NOMO-1 (cell line): Measurements from ENCODE around the gene TPBGL.

ENCODE experiments used
- DNase-seq, 2 experiments: peaks; one replicate each; lab custom pipeline; 2025; ENCODE audit not compliant: unreplicated experiment in 2 of 2; lab: John Stamatoyannopoulos, UW

Gene TPBGL

DNA sequence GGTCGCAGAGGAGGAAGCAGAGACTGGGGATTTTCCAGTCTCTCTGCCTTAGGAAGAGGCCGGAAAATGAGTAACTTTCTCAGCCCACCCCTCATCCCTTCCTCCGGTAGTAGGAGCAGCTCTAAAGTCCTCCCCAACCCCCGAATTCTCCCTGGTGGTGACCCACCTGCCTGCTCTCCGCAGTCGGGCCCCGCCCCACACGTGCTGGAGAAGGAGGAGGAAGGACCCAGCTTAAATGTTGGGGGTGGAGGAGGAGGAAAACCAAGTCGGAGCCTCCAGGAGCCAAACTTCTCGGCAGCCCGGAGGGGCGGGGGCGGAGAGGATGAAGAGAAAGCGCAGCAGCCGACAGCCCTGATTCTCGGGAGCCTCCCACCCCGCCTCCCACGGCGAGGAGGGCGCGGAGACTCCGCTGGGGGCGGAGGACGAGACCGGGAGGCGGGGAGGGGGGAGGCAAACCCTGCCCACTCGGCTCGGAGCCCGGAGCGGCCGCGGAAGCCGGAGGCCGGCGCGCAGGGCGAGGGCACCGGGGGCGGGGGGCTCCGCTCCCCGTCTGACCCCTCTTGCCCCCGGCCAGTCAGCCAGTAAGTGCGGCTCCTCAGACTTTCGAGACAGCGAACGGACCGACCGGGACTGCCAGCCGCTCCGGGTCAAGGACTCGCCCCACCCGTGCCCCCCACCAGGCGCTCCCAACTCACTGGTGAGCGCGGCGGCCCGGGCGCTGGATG, at the start of gene TPBGL:
Gene TPBGL, plus strand, starts transcription at position 464 of the 725 bp plus-strand sequence. CDS start 276 bp downstream, outside the sequence.
- no peak for DNase-seq

GRCh38 chr11:75191330-75191717, 49.2 kb upstream of the TPBGL start:
- DNase-seq, result no peak

DNA sequence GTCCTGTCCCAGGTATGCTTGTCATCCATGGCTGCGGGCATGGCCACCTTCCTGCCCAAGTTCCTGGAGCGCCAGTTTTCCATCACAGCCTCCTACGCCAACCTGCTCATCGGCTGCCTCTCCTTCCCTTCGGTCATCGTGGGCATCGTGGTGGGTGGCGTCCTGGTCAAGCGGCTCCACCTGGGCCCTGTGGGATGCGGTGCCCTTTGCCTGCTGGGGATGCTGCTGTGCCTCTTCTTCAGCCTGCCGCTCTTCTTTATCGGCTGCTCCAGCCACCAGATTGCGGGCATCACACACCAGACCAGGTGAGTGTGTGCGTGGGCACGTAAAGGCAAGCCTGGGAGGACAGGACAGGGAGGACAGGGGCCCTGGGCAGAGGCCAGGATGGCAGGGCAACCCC, 47.3 kb upstream of the TPBGL start:
- DNase-seq, result no peak

- DNase-seq, result no peak
These were observed 46.9 kb upstream of the TPBGL start for GRCh38 chr11:75193711-75194110.

DNA sequence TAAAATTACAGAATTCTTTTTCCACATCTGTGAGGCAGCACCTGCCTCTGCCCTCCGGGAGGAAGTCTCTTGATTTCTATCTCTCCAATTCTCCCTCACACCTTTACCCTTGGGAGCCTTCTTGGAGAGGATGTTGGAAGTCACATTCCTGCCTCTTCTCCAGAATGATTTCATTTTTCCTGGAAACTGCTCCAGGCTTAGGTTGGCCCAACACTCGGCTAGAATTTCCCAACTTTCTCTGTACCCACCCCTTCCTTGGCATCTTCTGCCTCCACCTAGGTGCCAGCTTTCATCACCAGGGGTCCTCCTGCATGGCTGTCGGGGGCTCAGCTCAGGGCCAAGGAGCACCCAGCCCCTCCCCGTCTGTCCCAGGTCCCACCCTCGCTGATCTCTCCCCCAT, 46.4 kb upstream of the TPBGL start:
- no peak for DNase-seq

DNA sequence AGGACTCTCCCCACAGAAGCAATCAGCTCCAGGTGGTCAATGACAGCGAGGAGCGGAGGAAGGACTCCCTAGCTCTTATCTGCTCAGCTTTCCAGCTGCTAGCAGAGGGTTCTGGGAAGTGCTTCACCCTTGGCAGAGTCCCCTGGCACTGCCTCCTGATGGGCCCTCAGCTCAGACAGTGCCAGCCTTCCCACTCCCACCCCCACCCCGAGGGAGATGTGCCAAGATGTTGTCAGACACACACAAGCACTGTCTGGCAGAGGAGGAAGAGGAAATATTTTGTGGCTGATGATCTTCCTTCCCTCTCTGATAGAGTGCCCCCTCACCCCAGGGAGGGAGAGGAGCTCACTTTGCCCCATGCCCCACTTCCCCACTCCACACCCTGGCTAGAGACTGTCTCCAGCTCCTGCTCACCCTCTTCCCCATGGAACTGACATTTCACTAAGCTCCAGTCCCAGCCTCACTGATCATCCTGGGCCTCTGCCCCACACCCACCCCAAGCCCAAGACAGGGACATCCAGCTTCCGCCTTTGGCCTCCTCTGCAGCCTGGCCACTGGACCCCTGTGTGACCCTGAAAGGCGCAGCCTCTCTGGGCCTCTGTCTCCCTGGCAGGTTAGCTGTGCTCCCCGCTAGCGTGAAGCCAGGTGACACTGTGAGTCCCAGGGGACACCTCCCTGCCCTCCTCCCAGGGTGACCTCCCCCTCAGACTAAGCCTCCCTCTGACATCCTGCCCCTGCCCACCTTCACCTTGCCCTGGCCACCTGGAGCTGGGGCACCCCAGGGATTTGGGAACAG, 45.2 kb upstream of the TPBGL start:
- no peak for DNase-seq

DNA sequence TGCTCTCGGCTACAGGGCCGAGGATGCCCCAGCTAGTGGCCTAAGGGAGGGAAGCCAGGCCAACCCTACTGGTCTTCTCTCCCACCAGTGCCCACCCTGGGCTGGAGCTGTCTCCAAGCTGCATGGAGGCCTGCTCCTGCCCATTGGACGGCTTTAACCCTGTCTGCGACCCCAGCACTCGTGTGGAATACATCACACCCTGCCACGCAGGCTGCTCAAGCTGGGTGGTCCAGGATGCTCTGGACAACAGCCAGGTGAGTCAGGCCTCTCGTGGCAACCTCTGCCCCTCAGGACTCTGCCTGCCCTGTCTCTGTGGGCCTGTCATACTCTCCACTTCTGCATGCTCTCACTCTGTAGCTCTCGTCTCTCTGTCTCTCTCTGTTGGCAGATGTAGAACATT, 44.1 kb upstream of the TPBGL start:
- no peak for DNase-seq

GRCh38 chr11:75197512-75198277, 42.9 kb upstream of the TPBGL start:
- no peak for DNase-seq

DNA sequence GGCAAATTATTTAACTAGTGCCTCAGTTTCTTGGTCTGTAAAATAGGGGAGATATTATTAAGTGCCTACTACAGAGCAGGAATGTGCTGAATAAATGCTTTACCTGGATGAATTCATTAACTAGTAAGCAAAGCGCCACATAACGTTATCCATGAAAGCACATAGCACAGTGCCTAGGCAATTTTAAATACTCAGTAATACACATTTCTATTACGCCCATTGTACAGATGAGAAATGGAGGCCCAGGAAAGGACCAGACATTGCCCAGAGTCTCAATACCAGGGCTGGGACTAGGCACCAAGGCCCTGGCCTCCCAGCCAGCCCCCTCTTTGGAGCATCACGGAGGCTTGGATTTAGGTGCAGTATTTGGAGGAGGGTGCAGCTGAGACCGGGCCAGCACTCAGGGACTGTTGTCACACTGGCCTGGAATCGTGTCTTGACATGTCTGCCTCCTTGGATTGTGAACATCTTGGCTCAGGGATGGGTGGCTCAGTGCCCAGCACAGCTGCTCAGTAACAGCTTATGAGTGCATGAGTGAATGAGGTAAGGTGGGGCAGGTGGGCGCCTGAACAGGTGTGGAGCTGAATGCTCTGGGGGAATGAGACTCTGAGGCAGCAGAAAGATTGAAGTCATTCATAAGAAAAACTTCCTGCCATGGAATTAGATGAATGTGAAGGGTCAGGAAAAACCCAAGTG, 42.1 kb upstream of the TPBGL start:
- DNase-seq, result no peak

DNA sequence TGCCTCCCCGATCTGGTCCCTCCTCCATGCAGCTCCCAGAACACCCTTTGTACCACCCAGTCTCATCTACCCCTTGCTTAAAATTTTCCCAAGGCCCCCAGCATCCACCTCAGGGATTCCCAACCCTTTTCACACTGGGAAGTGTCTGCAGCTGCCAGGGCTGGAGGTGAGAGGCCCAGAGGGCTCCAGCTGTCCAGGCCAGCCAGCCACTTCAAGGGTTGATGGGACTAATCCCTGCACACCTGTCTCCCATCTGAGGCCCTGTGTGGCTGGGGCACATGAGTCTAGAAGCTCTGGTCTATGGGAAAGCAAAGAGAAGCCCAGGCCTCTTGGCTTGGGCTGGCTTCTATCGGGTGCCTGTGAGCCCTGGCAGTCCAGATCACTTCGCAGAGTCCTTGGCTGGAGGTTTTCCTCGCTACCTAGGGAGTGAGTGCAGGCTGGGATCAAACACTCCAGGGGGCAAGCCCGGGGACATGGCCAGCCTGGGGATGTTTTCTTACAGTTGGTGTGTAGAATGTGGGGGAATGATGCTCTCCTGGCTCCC, 41.1 kb upstream of the TPBGL start:
- no peak for DNase-seq

DNA sequence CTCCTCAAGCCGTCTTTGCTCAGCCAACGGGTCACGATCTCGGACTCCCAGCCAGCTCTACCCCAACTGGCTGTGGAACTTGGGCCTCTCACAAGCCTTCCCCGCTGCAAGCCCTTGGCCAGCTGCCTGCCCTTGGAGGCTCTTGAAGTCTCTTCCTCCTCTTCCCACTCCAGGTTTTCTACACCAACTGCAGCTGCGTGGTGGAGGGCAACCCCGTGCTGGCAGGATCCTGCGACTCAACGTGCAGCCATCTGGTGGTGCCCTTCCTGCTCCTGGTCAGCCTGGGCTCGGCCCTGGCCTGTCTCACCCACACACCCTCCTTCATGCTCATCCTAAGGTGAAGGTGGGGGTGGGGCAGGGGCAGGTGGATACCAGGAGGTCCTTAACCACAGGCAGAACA, 40.5 kb upstream of the TPBGL start:
- no peak for DNase-seq

DNA sequence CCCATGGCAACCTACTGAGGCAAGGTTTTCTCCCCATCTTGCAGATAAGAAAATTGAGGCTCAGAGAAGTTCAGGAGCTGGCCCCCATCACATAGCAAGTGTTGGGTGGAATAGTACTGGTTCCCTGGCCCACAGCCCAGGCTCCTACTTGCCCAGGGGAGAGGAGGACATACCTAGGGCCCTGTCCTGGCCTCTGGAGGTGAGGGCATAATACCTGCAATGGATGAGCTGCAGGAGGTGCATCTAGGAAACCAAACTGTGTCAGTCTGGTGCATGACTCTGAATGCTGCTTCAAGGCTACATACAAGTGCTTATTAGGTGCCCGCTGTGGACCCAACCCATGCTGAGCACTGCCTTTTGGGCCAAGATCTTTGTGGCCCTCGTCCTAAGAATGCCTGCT, 40.0 kb upstream of the TPBGL start:
- no peak for DNase-seq

DNA sequence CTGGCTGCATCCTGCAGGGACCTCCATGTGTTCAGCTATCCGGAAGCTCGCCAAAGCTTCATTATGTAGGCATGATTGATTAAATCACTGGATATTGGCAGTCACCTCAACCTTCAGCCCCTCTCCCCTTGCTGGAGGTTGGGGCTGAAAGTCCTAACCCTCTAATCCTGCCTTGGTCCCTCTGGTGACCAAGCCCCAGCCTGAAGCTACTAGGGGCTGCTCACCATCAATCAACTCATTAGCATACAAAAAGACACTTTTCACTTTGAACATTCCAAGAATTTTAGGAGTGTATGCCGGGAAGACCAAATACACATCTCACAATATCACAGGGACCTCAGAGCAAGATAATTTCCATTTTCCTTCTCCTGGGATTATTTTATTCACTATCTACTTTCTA, 38.8 kb upstream of the TPBGL start:
- DNase-seq, result no peak

GRCh38 chr11:75202195-75202594, 38.4 kb upstream of the TPBGL start:
- DNase-seq, result no peak

- no peak for DNase-seq
These were observed 37.4 kb upstream of the TPBGL start for GRCh38 chr11:75203138-75203537.

GRCh38 chr11:75203641-75204011, 36.9 kb upstream of the TPBGL start:
- no peak for DNase-seq

DNA sequence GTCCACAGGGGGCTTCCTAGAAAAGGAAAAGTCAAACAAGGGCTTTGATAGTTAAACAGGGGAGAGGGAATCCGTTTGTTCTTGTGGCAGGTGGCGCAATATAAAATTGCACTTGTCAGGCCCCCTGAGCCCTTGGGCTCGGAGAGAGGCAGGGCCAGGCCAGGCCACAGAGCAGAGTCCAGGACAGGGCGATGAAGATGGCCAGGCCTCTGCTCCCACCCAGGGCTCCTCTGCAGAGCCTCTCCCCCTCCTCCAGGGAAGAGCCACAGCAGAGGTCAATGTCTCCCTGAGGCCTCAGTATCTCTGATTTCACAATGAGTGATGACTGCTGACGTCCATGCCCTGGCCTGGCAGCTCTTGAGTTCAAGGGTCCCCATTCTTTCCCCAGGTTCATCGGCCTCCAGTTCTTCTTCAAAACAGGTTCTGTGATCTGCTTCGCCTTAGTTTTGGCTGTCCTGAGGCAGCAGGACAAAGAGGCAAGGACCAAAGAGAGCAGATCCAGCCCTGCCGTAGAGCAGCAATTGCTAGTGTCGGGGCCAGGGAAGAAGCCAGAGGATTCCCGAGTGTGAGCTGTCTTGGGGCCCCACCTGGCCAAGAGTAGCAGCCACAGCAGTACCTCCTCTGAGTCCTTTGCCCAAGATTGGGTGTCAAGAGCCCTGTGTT, 36.4 kb upstream of the TPBGL start:
- DNase-seq, result no peak

DNA sequence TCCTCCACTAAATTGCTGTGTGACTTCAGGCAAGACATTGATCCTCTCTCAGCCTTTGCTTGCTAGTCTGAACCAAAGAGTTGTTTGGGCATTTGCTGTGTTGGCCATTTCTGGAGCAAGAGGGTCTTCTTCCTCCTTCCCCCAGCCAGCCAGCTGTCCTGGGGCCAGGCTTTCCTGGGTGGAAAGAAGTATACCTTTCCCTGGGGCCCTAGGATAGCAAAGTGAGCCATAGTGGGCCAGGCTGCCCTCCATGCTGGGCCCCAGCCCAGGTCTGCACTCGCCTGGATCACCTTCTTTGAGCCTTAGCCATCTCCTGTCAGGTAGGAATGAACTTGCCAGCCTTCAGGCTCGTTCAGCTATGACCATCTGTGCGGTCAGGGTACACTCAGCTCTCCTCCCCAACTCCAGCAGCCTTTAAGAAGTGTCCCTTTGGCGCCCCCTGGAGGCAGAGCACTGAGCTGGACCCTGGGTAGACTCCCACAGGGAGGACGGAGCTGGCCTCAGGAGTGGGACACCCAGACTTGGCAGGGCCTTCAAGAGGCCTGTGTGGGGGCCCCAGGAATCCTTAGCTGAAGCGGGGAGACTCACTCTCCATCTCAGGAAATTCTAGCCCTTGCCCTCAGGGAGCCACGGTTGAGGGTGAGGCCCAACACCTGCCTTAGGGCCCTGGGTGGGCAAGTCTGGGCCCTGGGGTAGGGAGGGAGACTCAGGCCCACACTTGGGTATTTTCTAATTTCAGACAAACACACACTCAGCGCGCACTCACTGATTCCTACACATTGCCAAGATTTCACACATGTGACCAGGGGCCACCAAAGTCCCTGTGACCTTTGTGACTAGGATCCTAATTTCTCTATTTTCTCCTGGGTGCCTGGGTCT, 35.6 kb upstream of the TPBGL start:
- DNase-seq, result peak; percentile 18 to 68

DNA sequence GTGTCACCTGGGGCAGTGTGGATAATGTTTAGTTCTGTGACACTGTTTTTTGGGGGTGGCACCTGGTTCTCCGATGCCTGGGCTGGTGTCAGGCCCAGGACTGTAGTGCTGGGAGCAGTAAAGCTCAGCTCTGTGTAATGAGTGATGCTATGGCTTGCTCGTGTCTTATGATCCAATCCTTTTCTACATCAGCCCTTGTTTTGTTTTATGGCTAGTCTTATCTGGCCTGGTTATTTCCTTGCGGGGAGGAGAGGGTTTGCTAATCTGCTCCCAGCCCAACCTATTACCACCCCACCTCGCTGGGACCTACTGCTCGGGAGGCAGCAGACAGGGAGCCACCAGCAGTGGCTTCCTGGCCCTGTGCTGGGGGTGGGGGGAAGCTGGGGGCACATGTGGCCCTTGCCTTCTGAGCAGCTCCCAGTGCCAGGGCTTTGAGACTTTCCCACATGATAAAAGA, 35.0 kb upstream of the TPBGL start:
- DNase-seq, result no peak
